Measurements from ENCODE around the gene DEXI.
"Not testable (repeated sequence)": the region's sequence is repeated elsewhere in the genome, so short reads cannot be mapped to it uniquely, and the experiment has no call there.

The DEXI gene

DNA sequence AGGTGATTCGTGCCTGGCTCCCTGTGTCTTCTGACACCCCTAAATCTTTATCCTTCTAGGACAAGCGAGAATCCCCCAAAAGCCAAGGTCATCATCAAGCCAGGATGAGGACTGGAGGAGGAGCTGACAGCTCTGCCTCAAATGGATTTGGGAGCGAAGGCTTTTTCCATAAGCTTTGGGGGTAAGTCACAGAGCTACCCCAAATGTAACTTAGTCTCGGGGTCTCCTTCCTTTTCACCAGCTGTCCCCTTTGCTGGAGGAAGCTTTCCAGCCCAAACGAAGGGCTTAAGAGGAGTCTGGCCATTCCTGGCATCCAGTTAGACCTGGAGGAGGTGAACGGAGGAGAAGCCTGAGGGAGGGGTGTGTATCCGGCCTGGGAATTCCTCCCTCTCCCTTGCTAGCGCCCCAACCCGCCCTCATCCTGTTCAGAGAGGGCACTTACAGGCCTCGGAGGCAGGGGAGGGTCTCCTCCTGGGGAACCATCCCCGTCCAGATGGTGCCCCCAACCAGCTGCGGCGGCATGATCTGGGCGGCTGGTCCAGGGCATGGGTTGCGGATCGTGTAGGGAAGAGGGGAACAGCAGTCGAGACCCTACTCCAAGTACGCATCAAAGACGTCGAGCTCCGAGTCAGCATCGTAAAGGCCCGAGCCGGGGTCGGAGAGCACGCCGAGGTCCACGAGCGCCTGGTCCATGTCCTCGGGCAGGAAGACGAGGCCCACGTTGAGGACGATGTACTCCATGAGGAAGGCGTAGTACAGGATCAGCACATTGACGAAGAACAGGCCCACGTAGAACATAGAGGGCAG lies 938 bp downstream of the DEXI start:
- DNase-seq, result no peak

DNA sequence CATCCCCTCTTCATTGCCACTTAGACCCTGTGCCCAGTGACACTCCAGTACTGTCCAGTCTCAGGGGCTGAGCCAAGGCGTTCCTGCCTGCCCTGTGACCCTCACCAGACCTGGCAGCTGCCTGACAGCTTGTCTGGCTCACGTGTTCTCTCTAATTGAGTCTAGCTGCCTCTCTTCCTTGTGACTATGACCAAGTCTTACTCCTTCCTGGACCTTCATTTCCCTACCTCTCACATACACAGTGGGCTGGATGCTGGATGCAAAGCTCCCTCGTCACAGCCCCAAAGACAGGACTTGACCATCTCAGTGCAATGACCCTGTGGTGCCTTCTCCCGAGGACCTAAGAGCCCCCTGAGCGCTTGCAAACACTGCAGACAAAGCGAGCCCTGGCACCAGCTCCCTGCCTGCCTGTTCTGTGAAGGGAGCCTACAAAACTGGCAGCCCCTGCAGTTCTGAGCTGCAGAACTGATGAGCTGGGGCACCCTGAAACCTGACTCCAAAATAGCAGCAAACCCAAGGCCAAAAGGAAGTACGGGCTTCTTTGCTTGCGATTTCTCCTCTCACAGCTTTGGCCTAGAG lies 1.7 kb downstream of the DEXI start:
- no peak for DNase-seq

DNA sequence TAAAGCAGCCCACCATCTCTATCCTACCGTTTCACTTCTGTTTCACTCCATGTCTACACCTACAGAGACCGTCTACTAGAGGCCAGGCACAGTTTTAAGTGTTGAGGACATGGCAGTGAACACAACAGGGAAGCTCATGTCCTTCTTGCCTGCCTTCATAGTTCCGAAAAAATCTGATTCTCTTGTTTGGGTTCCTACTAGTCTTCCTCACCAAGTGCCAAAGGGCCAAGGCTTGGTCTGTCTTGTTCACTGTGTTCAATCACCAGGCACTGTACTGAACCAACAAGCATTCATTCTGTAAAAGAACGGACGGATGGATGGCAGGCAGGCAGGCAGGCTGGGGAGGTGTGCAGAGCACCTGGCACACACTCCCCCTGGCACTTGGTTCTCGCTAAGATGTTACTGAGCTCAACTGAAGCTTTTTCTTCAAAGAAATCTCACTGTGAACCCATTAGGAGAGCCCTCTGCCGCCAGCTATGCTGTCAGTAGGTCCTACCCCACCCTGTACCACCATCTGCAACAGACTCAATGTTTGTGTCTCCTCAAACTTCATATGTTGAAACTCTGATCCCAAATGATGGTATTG lies 2.5 kb downstream of the DEXI start:
- no peak for DNase-seq

DNA sequence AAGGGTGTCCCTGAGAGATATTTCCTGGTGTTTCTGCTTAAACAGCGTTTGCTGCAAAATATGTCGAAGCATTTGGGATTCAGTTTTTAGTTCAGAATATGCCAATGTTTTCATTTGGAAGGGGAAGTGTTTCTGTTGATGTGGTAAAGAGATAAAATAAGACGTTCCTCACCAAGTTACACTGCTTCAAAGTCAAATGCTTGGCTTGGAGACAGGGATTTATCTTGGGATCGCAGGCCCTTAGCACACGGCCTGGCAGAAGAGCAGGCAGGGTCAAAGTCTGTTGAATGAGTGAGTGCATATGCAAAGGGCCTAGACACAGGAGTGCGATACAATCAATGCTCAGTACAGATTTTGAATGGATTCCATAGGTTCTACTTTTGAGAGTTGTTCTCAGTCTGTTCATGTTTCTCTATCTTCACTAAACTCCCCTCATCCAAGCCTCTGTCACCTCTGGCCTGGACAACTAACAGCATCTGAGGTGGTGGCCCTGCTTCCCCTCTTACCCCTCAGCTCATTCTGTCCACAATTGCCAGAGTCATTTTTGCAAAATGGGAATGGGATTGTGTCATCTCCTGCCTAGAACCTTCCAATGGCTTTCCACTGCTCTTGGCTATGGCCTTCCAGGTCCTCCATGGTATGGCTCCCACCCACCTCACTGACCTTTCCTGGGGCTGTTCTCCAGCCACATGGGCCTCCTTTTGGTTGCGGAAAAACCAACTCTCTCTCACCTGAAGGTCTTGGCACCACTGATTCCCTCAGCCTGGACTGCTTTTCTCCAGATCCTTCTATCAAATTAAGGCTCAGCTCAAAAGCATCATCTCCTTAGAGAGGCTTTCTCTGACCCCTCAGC lies 3.2 kb downstream of the DEXI start:
- no peak for DNase-seq

DNA sequence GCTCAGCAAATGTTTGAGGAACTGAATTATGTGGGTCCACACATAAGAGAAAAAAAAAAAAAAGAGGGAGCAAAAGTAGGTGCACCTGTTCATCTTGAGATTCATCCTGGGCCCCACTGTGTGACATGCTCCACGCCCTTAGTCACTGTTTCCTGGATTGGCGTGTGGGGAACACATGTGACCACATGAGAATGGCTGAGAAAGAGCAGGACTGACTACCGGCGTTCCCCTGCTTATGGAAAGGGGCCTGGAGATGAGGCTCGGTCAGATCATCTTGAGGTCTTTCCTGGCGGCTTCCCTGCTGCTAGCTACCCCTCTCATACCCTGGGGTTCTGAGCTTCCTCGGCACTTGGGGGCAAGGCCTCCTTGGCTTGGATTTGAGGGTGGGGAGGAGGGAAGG lies 3.9 kb downstream of the DEXI start:
- no peak for DNase-seq

DNA sequence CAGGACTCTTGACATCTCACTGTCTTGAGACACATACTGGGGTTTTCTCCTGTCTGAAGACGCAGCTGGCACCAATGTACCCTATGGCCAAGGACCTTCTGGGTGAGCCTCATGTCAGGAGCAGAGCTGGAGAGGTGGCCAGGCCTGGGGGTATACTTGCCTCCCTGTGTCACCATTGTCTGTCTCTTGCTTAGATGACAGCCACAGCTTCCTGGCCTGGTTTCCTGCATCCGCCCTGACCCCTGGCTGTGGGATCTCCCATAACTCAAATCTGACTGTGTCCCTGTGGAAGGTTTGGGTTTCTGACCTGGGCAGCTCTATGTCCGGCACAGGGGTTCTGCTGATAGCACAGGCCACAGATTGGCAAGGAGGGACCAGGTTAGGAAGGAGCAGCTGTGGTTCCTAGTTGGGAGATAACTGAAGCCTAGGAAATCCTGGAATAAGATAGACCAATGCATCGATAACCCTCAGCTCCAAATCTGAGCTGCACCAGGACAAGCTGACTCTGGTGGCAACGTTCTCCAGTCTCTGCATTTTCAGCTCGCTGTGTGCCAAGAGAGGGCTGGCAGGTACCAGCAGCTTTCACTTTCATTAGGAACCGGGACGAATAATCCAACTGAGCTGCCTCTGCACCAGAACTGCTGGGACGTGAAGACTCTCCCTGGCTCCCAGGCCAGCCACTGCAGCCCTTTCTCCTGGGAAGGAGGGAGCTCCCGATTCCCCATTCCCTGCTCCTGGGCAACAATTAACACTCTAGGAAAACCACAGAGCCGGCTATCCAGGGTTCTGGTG lies 5.0 kb downstream of the DEXI start:
- DNase-seq, result no peak

DNA sequence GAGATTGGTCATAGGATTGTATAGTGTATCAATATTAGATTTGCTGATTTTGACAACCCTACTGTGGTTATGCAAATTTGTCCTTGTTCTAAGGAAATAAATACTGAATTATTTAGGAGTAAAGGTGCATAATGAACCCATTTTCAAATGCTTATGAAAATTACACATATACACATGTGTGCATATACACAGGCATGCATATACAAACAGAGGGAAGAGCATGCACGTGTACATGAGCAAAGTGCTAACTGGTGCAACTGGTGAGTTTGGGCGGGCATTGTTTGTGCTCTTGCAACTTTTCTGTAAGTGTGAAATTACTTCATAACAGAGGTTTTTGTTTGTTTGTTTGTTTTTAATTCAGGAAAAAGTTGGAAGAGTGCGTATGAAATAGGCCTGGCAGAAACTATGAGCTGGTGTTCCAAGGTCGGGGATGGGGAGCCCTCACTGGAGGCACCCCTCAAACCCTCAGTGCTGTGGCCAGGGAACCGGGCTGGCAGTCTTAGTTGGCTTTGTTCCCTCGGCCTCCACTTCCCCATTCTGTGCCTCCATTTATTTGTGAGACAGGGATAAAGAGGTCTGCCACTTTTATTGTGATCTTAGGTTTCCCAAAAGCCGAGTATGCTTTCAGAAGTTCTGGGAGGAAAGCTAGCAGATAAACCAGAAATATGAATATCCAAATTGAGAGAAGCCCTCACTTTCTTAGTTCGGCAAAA lies 5.8 kb downstream of the DEXI start:
- DNase-seq, result no peak

DNA sequence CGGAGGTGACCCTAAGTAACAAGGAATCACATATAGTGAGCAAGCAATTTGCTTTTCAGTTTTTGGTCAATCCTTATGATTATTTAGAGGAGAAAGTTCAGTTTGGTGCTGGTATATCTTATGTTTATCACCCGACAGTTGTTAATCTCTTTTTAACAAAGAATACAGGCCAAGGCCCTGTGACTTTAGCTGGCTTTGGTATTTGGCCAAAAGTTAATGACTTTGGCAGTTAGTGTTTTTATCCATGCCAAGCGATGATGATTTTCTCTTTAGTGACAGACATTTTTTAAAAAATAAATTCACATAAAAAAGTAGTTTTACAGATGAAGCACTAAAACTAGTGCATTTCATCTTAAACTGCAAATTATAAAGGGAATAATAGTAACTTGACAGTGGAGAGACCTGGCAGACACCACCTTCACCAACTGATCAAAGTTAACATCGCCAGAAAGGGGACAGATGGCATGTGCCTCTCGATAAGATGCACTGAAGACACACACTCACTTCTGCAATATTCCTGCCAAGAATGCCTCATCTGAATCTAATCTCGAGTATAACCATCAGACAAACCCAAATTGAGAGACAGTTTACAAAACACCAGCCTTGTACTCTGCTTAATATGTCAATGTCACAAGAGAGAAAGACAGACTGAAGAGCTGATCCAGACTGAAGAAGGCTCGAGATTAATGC lies 6.9 kb downstream of the DEXI start:
- no peak for DNase-seq

DNA sequence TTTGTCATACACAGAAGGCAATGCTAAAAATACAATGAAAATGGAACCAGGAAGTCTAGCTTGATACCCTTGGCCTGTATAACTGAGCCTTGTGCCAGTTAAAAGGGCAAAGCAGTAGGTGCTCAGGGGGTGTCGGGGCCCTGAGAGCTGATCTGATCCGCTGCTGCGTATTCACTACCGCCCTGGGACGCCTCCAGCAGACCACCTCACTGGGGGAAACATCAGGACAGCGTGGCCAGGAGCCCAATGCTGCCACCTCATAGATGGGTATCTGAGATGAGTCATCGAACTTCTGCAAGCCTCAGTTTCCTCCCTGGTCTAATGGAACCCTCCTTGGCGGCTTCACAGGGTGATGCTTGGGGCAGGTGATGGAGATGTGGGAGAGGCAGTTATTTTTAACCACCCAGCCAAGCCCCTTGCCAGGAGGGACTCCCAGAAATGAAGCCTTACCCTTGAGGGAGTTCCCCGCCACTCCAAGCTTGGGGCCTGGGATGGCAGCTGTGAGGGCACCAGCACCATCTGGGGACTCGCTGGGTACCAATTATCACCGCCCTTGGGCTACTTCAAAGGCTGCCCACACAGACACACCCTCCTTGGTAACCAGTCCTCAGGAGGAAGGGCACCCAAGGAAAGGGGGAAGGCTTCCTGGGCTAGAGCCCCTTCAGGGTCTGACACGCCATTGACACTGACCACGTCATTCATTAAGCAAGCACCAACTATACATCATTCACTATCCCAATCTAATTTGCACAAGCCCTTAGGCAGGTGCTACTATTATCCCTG lies 7.8 kb downstream of the DEXI start:
- no peak for DNase-seq

DNA sequence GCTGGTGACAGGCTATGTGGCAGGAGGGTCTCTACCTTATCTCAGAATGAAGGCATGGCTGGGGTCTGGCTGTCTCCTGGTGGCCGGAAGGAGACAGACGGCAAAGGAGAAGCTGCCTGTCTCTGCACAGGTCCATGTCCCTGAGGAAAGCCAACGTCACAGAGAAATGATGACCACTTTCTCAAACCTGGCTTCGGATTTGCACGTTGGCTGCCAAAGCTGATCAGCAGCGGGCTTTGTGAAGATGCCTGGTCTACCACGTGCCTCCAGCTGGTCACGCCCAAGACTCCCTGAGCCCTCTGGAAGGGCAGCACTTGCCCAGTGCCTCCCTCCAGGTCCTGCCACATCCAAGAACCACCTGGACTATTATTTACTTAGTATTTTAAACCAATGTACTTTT lies 8.4 kb downstream of the DEXI start:
- DNase-seq, result no peak

DNA sequence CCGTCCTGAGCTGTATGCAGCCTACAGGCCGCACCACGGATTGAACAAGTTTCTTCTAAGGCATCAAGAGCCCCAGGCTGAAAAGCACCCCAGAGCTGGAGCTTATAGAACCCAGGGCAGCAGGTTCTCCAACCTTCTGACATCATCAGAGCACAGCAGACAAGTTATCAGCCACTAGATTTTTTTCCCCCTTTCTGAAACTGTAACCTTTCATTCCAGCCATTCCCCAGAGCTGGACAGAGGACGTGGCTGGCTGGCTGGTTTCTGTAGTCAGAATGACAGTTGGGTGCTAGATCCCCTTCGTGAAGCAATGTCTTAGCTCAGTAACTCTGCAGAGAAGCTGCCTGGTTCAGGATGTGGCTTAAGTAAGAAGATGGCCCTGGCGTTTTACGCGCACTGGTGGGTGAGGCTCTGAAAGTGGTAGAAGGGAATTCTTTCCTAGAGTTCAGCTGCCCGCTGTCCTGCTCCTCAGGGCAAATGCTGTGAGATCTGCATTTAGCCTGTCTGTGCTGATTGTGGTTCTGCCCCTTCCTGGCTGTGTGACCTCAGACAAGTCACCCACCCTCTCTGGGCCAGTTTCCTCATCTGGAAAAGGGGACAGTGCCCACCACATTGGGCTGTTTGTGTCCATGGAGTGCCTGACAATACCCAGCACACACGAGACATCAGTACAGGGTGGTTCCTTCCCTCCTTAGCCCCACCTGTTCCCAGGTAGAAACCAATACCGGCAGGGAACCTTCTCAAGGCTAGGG lies 9.1 kb downstream of the DEXI start:
- no peak for DNase-seq

DNA sequence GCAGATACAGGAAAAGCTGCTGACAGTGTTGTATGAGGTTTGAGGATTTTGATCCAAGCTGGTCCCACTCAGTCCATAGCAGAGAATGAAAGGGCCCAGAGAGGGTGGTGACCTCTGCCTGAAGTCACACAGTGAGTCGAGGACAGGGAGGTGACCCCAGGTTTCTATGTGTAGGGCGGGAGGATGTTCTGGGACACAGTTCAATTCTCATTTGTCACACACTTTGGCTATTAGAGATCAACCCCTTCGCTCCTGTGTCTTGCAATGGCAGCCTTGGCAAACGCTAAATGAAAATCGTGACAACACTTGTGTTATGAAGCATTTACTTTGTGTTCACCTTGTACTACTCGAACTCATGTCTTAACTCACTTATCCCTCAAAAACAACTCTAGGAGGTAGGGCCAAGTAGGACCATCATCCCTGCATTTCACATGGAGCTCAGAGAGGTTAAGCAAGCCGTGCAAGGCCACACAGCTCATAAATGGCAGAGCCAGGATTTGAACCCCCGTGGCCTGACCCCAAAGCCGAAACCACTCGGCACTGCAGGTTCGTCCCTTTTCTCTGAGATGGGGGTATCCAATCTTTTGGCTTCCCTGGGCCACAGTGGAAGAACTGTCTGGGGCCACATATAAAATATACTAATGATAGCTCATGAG lies 10.2 kb downstream of the DEXI start:
- no peak for DNase-seq

DNA sequence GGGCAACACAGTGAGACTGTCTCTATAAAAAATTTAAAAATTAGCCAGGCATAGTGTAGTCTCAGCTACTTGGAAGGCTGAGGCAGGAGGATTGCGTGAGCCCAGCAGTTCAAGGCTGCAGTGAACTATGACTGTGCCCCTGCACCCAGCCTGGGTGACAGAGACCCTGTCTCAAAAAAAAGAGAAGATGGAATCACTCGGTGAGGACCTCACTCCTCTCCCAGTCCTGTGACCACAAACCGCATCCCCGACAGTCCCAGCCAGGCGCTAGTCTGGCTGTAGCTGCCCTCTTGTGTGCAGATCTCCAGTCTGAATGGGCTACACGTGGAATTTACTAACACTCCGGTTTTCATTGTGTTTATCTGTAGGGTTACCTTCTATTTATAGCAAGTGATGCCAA lies 11.1 kb downstream of the DEXI start:
- DNase-seq, result no peak

DNA sequence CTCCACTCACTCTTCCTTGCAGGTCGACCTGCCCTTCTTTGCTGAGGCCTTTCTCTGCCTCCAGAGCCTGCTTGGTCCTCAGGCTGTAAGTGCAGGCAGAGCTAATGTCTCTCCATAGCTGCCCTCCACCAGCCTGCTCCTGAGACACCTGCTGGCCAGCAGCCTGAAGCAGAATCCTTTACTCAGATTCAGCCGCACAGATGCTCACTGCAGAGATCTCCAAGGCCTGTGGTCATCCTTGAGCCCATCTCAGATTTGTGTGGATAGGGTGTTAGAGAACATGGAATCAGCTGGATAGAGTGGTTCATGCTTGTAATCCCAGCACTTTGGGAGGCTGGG lies 11.5 kb downstream of the DEXI start:
- no peak for DNase-seq

DNA sequence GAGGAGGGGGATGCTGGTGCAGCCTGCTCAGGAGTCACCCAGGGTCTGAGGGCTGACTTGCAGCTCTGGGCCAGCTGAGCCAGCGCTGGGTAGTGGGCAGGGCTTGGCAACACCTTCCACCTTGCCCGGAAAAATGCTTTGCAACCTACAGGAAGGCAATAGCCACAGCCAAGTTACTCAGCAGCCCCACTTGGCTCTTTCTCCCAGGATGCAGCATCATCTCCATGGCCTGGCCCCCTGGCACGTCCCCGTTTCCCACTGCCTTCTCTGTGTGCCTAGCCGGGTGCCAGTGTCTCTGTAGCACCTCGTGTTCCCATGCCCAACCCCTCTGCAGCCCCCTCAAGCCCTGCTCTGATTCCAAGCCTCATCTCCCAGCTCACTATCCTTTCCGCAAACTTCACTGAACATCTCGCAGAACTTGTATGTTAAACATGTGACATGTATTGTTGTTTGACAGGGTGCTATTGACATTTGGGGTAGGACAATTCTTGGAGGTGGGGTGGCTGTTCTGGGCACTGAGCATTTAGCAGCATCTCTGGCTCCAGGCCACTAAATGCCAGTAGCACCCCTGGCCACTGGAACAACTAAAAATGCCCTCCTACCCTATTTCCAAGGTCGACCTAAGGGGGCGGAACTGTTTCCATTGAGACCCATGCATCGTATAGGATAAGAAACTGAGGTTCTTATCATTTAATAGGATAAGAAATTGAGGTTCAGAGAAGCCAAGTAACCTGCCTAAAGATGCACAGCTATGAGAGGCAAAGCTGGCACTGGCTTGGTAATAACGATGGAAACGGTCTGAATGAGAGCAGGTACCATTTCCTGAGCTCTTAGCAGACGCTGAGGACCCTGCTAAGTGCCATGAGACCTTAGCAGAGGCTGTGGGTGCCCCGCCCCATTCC lies 12.2 kb downstream of the DEXI start:
- DNase-seq, result no peak

DNA sequence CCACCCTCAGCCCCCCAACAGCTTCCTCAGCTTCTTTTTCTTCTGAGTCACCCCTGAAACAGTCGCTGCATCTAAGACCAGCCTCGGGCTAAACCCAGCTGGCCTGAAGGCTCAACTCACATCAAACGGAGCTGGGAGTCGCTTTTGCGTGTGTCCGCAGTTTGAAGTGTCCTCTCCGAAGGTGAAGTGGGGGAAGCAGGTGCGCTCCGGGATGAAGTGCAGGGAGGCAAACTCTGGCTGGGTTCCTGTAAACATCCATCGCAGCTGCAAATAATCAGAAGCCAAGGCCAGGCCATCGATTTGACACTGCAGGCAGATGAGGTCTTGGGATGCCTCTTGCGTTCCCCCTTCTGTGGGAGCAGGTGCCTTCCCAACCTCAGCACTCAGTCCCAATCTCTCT lies 13.2 kb downstream of the DEXI start:
- DNase-seq, result not testable (repeated sequence)

DNA sequence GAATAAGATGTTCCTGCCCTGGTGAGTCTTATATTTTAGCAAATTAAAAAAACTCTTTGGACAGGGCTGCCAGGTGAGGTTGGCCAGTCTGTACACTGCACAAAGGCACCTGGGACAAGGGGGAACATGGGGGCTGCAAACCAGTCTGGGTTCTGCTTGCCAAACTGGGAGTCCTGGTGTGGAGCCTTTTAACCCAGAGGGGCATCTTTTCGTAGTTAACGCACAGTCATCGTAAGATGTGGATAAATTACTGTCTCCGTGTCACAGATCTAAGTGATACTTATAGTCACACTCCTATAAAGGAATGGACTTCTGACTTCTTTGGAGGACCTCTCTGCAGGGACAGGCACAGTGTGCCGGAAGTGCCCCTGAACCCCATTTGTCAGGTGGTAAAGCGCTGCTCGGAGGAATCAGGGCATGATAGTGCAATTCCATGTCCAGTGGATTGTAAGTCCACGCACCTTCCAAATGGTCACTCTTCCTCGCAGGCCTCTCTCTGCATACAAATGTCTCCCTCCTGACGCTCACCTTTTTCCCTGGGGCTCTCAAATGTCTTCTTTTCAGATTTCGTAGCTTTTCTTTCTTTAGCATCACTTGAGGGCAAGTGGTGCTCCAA lies 14.7 kb downstream of the DEXI start:
- no peak for DNase-seq

DNA sequence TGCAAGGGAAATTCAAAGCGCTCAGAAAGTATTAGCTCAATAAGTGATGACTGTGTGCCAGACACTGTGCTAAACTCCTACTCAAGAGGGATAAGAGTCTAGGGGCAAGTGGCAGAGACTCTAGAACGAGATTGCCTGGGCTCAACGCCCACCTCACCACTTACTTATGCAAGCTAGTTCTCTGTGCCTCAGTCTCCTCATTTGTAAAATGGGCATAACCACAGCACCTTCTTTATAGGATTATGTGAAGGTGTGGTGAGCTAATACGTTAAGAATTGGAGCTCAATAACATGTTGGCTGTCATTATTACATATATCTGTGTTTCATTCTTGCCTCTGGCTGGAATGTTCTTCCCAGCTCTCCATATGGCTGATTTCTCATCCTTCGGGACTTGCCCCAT lies 15.4 kb downstream of the DEXI start:
- no peak for DNase-seq

All from fibroblast of skin of right quadriceps (primary cell).